ENCODE measurements around the gene RASL10B.

DNA sequence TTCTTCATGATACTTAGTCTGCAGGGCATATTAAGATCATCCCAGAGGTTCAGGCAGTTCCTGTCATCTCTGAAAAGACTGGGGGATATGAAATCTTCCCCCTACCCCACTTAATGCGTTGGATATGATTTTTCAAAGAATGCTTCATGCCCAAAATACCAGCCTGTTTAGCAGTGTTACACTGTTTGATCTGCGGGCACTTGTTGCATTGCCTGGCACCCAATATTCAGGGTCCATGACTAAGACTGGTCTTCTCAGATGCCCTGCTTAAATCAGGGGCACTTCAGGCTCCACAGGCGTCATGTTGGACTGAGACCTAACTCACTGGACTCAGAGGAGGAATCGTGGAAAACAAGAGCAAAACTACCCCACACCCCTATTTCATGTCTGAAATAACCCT, 6.4 kb upstream of the RASL10B start:
- TF ChIP-seq, protein P1, sequence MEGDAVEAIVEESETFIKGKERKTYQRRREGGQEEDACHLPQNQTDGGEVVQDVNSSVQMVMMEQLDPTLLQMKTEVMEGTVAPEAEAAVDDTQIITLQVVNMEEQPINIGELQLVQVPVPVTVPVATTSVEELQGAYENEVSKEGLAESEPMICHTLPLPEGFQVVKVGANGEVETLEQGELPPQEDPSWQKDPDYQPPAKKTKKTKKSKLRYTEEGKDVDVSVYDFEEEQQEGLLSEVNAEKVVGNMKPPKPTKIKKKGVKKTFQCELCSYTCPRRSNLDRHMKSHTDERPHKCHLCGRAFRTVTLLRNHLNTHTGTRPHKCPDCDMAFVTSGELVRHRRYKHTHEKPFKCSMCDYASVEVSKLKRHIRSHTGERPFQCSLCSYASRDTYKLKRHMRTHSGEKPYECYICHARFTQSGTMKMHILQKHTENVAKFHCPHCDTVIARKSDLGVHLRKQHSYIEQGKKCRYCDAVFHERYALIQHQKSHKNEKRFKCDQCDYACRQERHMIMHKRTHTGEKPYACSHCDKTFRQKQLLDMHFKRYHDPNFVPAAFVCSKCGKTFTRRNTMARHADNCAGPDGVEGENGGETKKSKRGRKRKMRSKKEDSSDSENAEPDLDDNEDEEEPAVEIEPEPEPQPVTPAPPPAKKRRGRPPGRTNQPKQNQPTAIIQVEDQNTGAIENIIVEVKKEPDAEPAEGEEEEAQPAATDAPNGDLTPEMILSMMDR (IDR thresholded peaks at IDR 0.05; ENCODE audit: low read depth, low read length) = no peak
- TF ChIP-seq EZH2phosphoT487 (IDR thresholded peaks at IDR 0.05; ENCODE audit: low read depth) = no peak

All from OCI-LY3 (cell line).